ENCODE results near the gene SDK1. TPM values are rescaled to one million over a fixed set of nuclear protein-coding genes. Genes with fewer than 3 reads are reported as not detected.
"Not testable (repeated sequence)": the region's sequence is repeated elsewhere in the genome, so short reads cannot be mapped to it uniquely, and the experiment has no call there.

The SDK1 gene
- total RNA-seq, 1 experiment from 2014 or later: 6.0 TPM

- H3K9me3 ChIP-seq (replicated peaks): no peaks in the 10 kb centered on the region; the same call in 1 of the 2 replicates
- no peak for DNase-seq
- H3K4me1 ChIP-seq: no peaks in the 10 kb centered on the region
- H3K27ac ChIP-seq: no peak overlapping the region
- no peak overlapping the region for H3K4me3 ChIP-seq
- H3K27me3 ChIP-seq: no peaks in the 10 kb centered on the region
- H3K36me3 ChIP-seq: no peaks in the 10 kb centered on the region
Measured at GRCh38 chr7:4245135-4245865, 944.2 kb downstream of the SDK1 start.

GRCh38 chr7:4245866-4246470 lies 944.9 kb downstream of the SDK1 start:
- Histone ChIP-seq H3K4me3 (no peak overlapping the region), H3K4me1 (no peaks in the 10 kb centered on the region), H3K9me3 (replicated peaks) (no peaks in the 10 kb centered on the region; the same call in 1 of the 2 replicates), H3K27ac (no peak overlapping the region), H3K36me3 (no peaks in the 10 kb centered on the region), H3K27me3 (no peaks in the 10 kb centered on the region)
- DNase-seq: peak; percentile 24 to 45

GRCh38 chr7:4246536-4246935 lies 945.5 kb downstream of the SDK1 start:
- DNase-seq: no peak
- H3K9me3 ChIP-seq (replicated peaks): no peaks in the 10 kb centered on the region; the same call in 1 of the 2 replicates

GRCh38 chr7:4247106-4247876 lies 946.2 kb downstream of the SDK1 start:
- Histone ChIP-seq H3K27me3 (no peaks in the 10 kb centered on the region), H3K4me3 (no peak overlapping the region), H3K36me3 (no peaks in the 10 kb centered on the region), H3K27ac (no peak overlapping the region), H3K4me1 (no peaks in the 10 kb centered on the region), H3K9me3 (replicated peaks) (peaks cover 3% of the 10 kb centered on the region)
- no peak for DNase-seq

More at GRCh38 chr7:4246536-4246935, 945.5 kb downstream of the SDK1 start:
- H3K36me3 ChIP-seq: no peaks in the 10 kb centered on the region
- H3K4me1 ChIP-seq: no peaks in the 10 kb centered on the region
- no peak overlapping the region for H3K27ac ChIP-seq
- H3K27me3 ChIP-seq: no peaks in the 10 kb centered on the region
- H3K4me3 ChIP-seq: no peak overlapping the region

- Histone ChIP-seq H3K27me3 (no peaks in the 10 kb centered on the region), H3K4me3 (no peak overlapping the region), H3K4me1 (no peaks in the 10 kb centered on the region), H3K27ac (no peak overlapping the region), H3K9me3 (replicated peaks) (peaks cover 3% of the 10 kb centered on the region), H3K36me3 (no peaks in the 10 kb centered on the region)
- DNase-seq: no peak
Measured at GRCh38 chr7:4248295-4248694, 947.2 kb downstream of the SDK1 start.

- H3K27ac ChIP-seq: no peak overlapping the region
- DNase-seq: no peak
- H3K27me3 ChIP-seq: no peaks in the 10 kb centered on the region
- H3K4me1 ChIP-seq: no peaks in the 10 kb centered on the region
- no peak overlapping the region for H3K4me3 ChIP-seq
- peaks cover 3% of the 10 kb centered on the region for H3K9me3 ChIP-seq (replicated peaks)
- no peaks in the 10 kb centered on the region for H3K36me3 ChIP-seq
Measured at GRCh38 chr7:4249241-4249640, 948.2 kb downstream of the SDK1 start.

- H3K27me3 ChIP-seq: no peaks in the 10 kb centered on the region
- DNase-seq: no peak
Measured at GRCh38 chr7:4255336-4255735, 954.3 kb downstream of the SDK1 start.

GRCh38 chr7:4256286-4256685 lies 955.2 kb downstream of the SDK1 start:
- no peak overlapping the region for H3K27ac ChIP-seq

More at GRCh38 chr7:4255336-4255735, 954.3 kb downstream of the SDK1 start:
- Histone ChIP-seq H3K4me3 (no peak overlapping the region), H3K4me1 (no peaks in the 10 kb centered on the region), H3K27ac (no peak overlapping the region), H3K9me3 (replicated peaks) (peaks cover 3% of the 10 kb centered on the region), H3K36me3 (no peaks in the 10 kb centered on the region)

GRCh38 chr7:4257146-4258111 lies 956.4 kb downstream of the SDK1 start:
- no peak for DNase-seq
- Histone ChIP-seq H3K27me3 (no peaks in the 10 kb centered on the region), H3K4me1 (no peaks in the 10 kb centered on the region), H3K36me3 (no peaks in the 10 kb centered on the region), H3K9me3 (replicated peaks) (no peaks in the 10 kb centered on the region; the same call in 1 of the 2 replicates), H3K27ac (no peak overlapping the region), H3K4me3 (no peak overlapping the region)

More at GRCh38 chr7:4256286-4256685, 955.2 kb downstream of the SDK1 start:
- peaks cover 3% of the 10 kb centered on the region for H3K9me3 ChIP-seq (replicated peaks)
- H3K4me1 ChIP-seq: no peaks in the 10 kb centered on the region
- no peaks in the 10 kb centered on the region for H3K36me3 ChIP-seq
- H3K27me3 ChIP-seq: no peaks in the 10 kb centered on the region
- no peak overlapping the region for H3K4me3 ChIP-seq
- no peak for DNase-seq

GRCh38 chr7:4260116-4260515 lies 959.1 kb downstream of the SDK1 start:
- H3K9me3 ChIP-seq (replicated peaks); DNase-seq; H3K36me3 ChIP-seq; H3K27me3 ChIP-seq; H3K27ac ChIP-seq; H3K4me3 ChIP-seq; H3K4me1 ChIP-seq: not testable (repeated sequence)

- Histone ChIP-seq H3K27me3 (no peaks in the 10 kb centered on the region), H3K36me3 (no peaks in the 10 kb centered on the region), H3K4me3 (no peak overlapping the region), H3K27ac (no peak overlapping the region), H3K4me1 (no peaks in the 10 kb centered on the region), H3K9me3 (replicated peaks) (no peaks in the 10 kb centered on the region)
- peak in 1 of 2 experiments; percentile 18 for DNase-seq
Measured at GRCh38 chr7:4260867-4261600, 960.0 kb downstream of the SDK1 start.

- Histone ChIP-seq H3K27me3 (no peaks in the 10 kb centered on the region), H3K36me3 (no peaks in the 10 kb centered on the region), H3K4me1 (no peaks in the 10 kb centered on the region), H3K4me3 (no peak overlapping the region), H3K27ac (no peak overlapping the region), H3K9me3 (replicated peaks) (no peaks in the 10 kb centered on the region)
- no peak for DNase-seq
Measured at GRCh38 chr7:4261601-4261960, 960.5 kb downstream of the SDK1 start.

GRCh38 chr7:4264206-4264605 lies 963.2 kb downstream of the SDK1 start:
- not testable (repeated sequence) for H3K4me3 ChIP-seq; H3K9me3 ChIP-seq (replicated peaks); H3K36me3 ChIP-seq; H3K27ac ChIP-seq; H3K27me3 ChIP-seq; DNase-seq; H3K4me1 ChIP-seq

GRCh38 chr7:4265066-4265465 lies 964.0 kb downstream of the SDK1 start:
- Histone ChIP-seq H3K36me3 (no peaks in the 10 kb centered on the region), H3K4me1 (no peaks in the 10 kb centered on the region), H3K4me3 (no peak overlapping the region), H3K27me3 (no peaks in the 10 kb centered on the region), H3K9me3 (replicated peaks) (no peaks in the 10 kb centered on the region), H3K27ac (no peak overlapping the region)
- DNase-seq: no peak

Data from SJCRH30 (cell line).